Measurements from ENCODE around the gene CAST.

DNA sequence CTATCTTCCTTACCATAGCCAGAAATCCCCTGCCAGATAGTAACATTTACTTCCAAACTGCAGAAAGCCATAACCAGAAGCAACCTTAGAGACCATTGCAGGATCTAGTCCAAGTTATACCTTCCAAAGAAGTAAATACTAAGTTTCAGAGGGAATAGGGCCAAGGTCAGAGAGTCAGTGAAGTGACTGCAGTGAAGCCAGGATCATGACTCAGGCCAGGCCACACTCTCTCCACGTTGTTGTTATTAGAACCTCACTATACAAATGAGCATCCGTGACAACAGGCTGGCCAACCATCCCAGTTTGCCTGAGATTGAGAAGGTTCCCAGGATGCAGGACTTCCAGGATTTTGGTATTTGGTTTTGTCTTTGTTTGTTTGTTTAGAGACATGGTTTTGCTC, 134.3 kb downstream of the CAST start:
- TF ChIP-seq GATA2 (IDR thresholded peaks at IDR 0.05; ENCODE audit: low read depth, low read length), result no peak
- no peak for TF ChIP-seq GATA3 (IDR thresholded peaks at IDR 0.05; ENCODE audit: low read depth, low read length)

Data from SH-SY5Y (cell line).